HepG2 (cell line): Measurements from ENCODE around the gene PTPRM. TPM values are rescaled to one million over a fixed set of nuclear protein-coding genes. Genes with fewer than 3 reads are reported as not detected.

ENCODE experiments used
- ATAC-seq: fragments of 200-7000 bp; cut with Tn5 transposase; 3 replicates; pipeline ENCODE4 v1.9.1; 2020; ENCODE audit warnings: mild to moderate bottlenecking, moderate library complexity
- BruUV-seq: library from RNA; stranded (reverse); fragments of 400-500 nt; replicated peaks from 2 replicates; lab custom pipeline; 2021; lab: Mats Ljungman, UMichigan
- CTCF ChIA-PET: fragments of 300-600 bp; formaldehyde crosslinking; extraction: SDS; loops from one replicate; lab custom pipeline; 2021; ENCODE audit warnings: low total read pairs, inconsistent platforms, low intra/inter-chr PET ratio; lab: Yijun Ruan, JAX
- POLR2A ChIA-PET: fragments of 350-600 bp; sonication (Branson Sonifier 250); formaldehyde crosslinking; loops from one replicate; lab custom pipeline; 2020; ENCODE audit warnings: antibody characterized with exemption, inconsistent platforms; lab: Yijun Ruan, JAX
- DNase-seq: peaks from one replicate; pipeline ENCODE4 v3.0.0-alpha.2; 2015; ENCODE audit warnings: low spot score
- FAIRE-seq: peaks from 3 replicates; lab custom pipeline; 2011; peaks lifted over from hg19 to GRCh38; lab: Jason Lieb, UNC
- H2AFZ ChIP-seq: one replicate; pipeline ENCODE4 v1.6.1; 2011; ENCODE audit warnings: low read length, inconsistent platforms
- H3K27ac ChIP-seq: fragments of 300-600 bp; 3 replicates; pipeline ENCODE4 v1.8.0; 2011; ENCODE audit warnings: mixed run types, mild to moderate bottlenecking, mixed read lengths, low read length, inconsistent platforms; ENCODE audit not compliant: insufficient read depth; ENCODE audit errors: extremely low read length
- H3K27me3 ChIP-seq, 2 experiments: fragments of 200-600 bp in 1 of 2; 2 replicates in 1 of 2; 3 replicates in 1 of 2; pipeline versions ENCODE4 v1.6.0 to v1.8.0; 2011; ENCODE audit warnings: low read length in 2 of 2, mild to moderate bottlenecking in 2 of 2, moderate library complexity in 2 of 2, inconsistent platforms in 1 of 2; ENCODE audit not compliant: insufficient read depth in 2 of 2, control insufficient read depth in 1 of 2
- H3K36me3 ChIP-seq, 2 experiments: fragments of 200-600 bp in 1 of 2; replicated peaks in 1 of 2; 2 replicates in 1 of 2; 3 replicates in 1 of 2; pipeline versions ENCODE4 v1.5.1 to v1.8.0; 2011; ENCODE audit warnings: low read length in 2 of 2, inconsistent platforms in 1 of 2; ENCODE audit not compliant: insufficient read depth in 2 of 2, control insufficient read depth in 1 of 2
- H3K4me1 ChIP-seq: 2 replicates; pipeline ENCODE4 v1.5.1; 2012; ENCODE audit warnings: low read length, inconsistent platforms; ENCODE audit not compliant: insufficient read depth
- H3K4me2 ChIP-seq: 2 replicates; pipeline ENCODE4 v1.6.0; 2011; ENCODE audit warnings: low read depth, low read length, inconsistent platforms
- H3K4me3 ChIP-seq, 3 experiments: fragments of 200-600 bp in 1 of 3; sonication (generic), shearing (Covaris generic) in 1 of 3; replicated peaks in 1 of 3; 2 replicates each; pipeline ENCODE4 v1.5.1; 2011 to 2016; ENCODE audit warnings: low read length in 3 of 3, inconsistent platforms in 2 of 3, low read depth in 2 of 3, mild to moderate bottlenecking in 2 of 3, control low read depth in 1 of 3, mixed read lengths in 1 of 3; ENCODE audit not compliant: insufficient read depth in 1 of 3
- H3K79me2 ChIP-seq: one replicate; pipeline ENCODE4 v1.6.1; 2011; ENCODE audit warnings: low read length, inconsistent platforms; ENCODE audit not compliant: insufficient read depth
- H3K9ac ChIP-seq: 2 replicates; pipeline ENCODE4 v1.6.0; 2011; ENCODE audit warnings: mild to moderate bottlenecking, low read depth, low read length, inconsistent platforms; ENCODE audit not compliant: insufficient read depth
- H3K9me3 ChIP-seq: 2 replicates; pipeline ENCODE4 v1.5.1; 2012; ENCODE audit warnings: mild to moderate bottlenecking, low read length
- H4K20me1 ChIP-seq: 2 replicates; pipeline ENCODE4 v1.6.0; 2011; ENCODE audit warnings: inconsistent platforms, mild to moderate bottlenecking, low read length, moderate library complexity; ENCODE audit not compliant: insufficient read depth
- ATF1 ChIP-seq: IDR thresholded peaks from 2 replicates; pipeline ENCODE4 v1.6.1; 2016; ENCODE audit warnings: mild to moderate bottlenecking, control low read depth
- EHMT2 ChIP-seq: fragments of 200-600 bp; sonication (generic); IDR thresholded peaks from 2 replicates; pipeline ENCODE4 v1.7.0; 2017; ENCODE audit warnings: antibody characterized with exemption, low read depth, low read length, borderline replicate concordance
- ERF ChIP-seq: IDR thresholded peaks from 2 replicates; pipeline ENCODE4 v1.6.1; 2018; ENCODE audit warnings: missing biosample characterization, missing genetic modification reagents
- FOXA3 ChIP-seq: IDR thresholded peaks from 2 replicates; pipeline ENCODE4 v1.6.1; 2016; ENCODE audit warnings: missing genetic modification reagents, missing compliant biosample characterization
- FOXJ3 ChIP-seq: sonication (generic); formaldehyde crosslinking; IDR thresholded peaks from 2 replicates; pipeline ENCODE4 v1.4.0; 2020; ENCODE audit warnings: missing genetic modification reagents, mild to moderate bottlenecking, borderline replicate concordance
- GFI1 ChIP-seq: sonication (generic); formaldehyde crosslinking; IDR thresholded peaks from 2 replicates; pipeline ENCODE4 v1.5.0; 2020; ENCODE audit warnings: missing genetic modification reagents, mild to moderate bottlenecking, borderline replicate concordance
- SALL1 ChIP-seq: sonication (generic); formaldehyde crosslinking; IDR thresholded peaks from 2 replicates; pipeline ENCODE4 v1.8.0; 2022; ENCODE audit warnings: mild to moderate bottlenecking, missing genetic modification reagents
- SMAD1 ChIP-seq: sonication (generic); formaldehyde crosslinking; IDR thresholded peaks from 2 replicates; pipeline ENCODE4 v1.4.0; 2020; ENCODE audit warnings: missing genetic modification reagents, low read depth, mild to moderate bottlenecking, borderline replicate concordance
- SMAD3 ChIP-seq: sonication (generic); formaldehyde crosslinking; IDR thresholded peaks from 2 replicates; pipeline ENCODE4 v1.4.0; 2020; ENCODE audit warnings: missing genetic modification reagents
- SMYD3 ChIP-seq: sonication (generic); formaldehyde crosslinking; IDR thresholded peaks from 2 replicates; pipeline ENCODE4 v1.8.1; 2023; ENCODE audit warnings: mild to moderate bottlenecking, missing genetic modification reagents
- ZNF224 ChIP-seq: sonication (generic); formaldehyde crosslinking; IDR thresholded peaks from 2 replicates; pipeline ENCODE4 v1.5.0; 2020; ENCODE audit warnings: mild to moderate bottlenecking, missing genetic modification reagents
- ZNF274 ChIP-seq: sonication (generic); formaldehyde crosslinking; IDR thresholded peaks from 2 replicates; pipeline ENCODE4 v1.5.1; 2020; ENCODE audit warnings: mild to moderate bottlenecking, missing genetic modification reagents
- ZNF430 ChIP-seq: sonication (generic); formaldehyde crosslinking; IDR thresholded peaks from 2 replicates; pipeline ENCODE4 v1.9.0; 2021; ENCODE audit warnings: mild to moderate bottlenecking, missing genetic modification reagents
- WGBS: methylation state at CpG from one replicate; pipeline ENCODE4 v1.1.6; 2017; ENCODE audit warnings: low lambda C conversion rate; 5-methylcytosine and 5-hydroxymethylcytosine counted together
- in situ Hi-C: cut with HindIII; loops from 2 replicates; pipeline ENCODE4 v1.10.0; 2017; ENCODE audit warnings: low pct_unique_long_range_greater_than_20kb; ENCODE audit not compliant: extremely low pct_ligation_motif_present
- intact Hi-C: fragments of 100-400 bp; cut with micrococcal nuclease; formaldehyde crosslinking; loops from one replicate; pipeline ENCODE4 v1.10.0; 2022; ENCODE audit not compliant: unreplicated experiment
- polyA plus RNA-seq, 8 experiments: library from polyadenylated mRNA; depleted of rRNA in 3 of 8; stranded (reverse) in 7 of 8; unstranded in 1 of 8; fragments of >200 nt; fragmentation: Illumina TruSeq in 4 of 8; extraction: Trizol in 4 of 8; gene quantifications; 2 replicates each; pipeline versions ENCODE4 v1.2.1 to v1.2.3, GENCODE V29; 2011 to 2016; ENCODE audit warnings: low read depth in 4 of 8, missing spikeins in 1 of 8, mixed read lengths in 1 of 8; ENCODE audit not compliant: insufficient read depth in 1 of 8
- total RNA-seq, 5 experiments: library from RNA; depleted of rRNA; stranded (reverse); fragments of >200 nt; fragmentation: Illumina TruSeq; extraction: Trizol; gene quantifications; 2 replicates each; pipeline ENCODE4 v1.2.3, GENCODE V29; 2016; ENCODE audit warnings: low read depth in 1 of 5
- TF ChIP-seq, protein P1 (sequence below): sonication (generic); formaldehyde crosslinking; IDR thresholded peaks from 2 replicates; pipeline ENCODE4 v1.5.0; 2020; ENCODE audit warnings: missing genetic modification reagents
- TF ChIP-seq, protein P2 (sequence below): sonication (generic); formaldehyde crosslinking; IDR thresholded peaks from 2 replicates; pipeline ENCODE4 v1.4.0; 2020; ENCODE audit warnings: missing genetic modification reagents
- TF ChIP-seq, protein P3 (sequence below): sonication (generic); formaldehyde crosslinking; IDR thresholded peaks from 2 replicates; pipeline ENCODE4 v1.4.0; 2020; ENCODE audit warnings: missing genetic modification reagents
- TF ChIP-seq, protein P4 (sequence below): IDR thresholded peaks from 2 replicates; pipeline ENCODE4 v1.6.1; 2016
- TF ChIP-seq, protein P5 (sequence below): sonication (generic); formaldehyde crosslinking; IDR thresholded peaks from 2 replicates; pipeline ENCODE4 v1.4.0; 2020; ENCODE audit warnings: missing genetic modification reagents

Gene PTPRM
- total and polyA plus RNA-seq, 2 of the 13 experiments (the other 11 are each of a cell fraction or from before 2014, with no cell fraction given) = 12.6 to 108 TPM

DNA sequence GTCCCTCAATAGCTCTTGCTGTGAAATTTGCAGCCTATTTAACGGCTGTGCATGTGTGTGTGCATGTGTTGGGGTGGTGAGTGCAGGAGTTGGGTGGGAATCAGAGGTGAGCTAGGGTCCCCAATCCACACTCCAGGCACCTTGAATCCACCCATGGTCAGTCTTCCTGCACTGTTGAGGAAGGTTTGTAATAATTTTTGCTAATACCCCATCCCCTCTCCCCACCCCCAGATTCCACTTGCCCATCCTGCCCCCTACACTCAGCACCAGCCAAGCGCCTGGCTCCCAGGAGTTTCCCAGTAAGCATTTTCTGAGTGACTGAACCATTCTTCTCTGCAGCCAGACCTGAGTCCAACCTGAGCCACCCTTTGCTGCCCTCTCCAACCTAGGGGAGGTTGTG lies 833.7 kb downstream of the PTPRM start (continued):
- TF ChIP-seq, protein P1, sequence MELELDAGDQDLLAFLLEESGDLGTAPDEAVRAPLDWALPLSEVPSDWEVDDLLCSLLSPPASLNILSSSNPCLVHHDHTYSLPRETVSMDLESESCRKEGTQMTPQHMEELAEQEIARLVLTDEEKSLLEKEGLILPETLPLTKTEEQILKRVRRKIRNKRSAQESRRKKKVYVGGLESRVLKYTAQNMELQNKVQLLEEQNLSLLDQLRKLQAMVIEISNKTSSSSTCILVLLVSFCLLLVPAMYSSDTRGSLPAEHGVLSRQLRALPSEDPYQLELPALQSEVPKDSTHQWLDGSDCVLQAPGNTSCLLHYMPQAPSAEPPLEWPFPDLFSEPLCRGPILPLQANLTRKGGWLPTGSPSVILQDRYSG = no peak
- TF ChIP-seq ERF (CRISPR knock-in tag) = no peak
- TF ChIP-seq ZNF430 (CRISPR knock-in tag) = no peak
- no peak for TF ChIP-seq SMYD3
- no peak for TF ChIP-seq EHMT2
- no peak for TF ChIP-seq FOXA3 (CRISPR knock-in tag)
- TF ChIP-seq SMAD1 (CRISPR knock-in tag) = no peak
- no peak for TF ChIP-seq FOXJ3 (CRISPR knock-in tag)
- no peak for TF ChIP-seq SMAD3 (CRISPR knock-in tag)
- TF ChIP-seq SALL1 (CRISPR knock-in tag) = no peak

DNA sequence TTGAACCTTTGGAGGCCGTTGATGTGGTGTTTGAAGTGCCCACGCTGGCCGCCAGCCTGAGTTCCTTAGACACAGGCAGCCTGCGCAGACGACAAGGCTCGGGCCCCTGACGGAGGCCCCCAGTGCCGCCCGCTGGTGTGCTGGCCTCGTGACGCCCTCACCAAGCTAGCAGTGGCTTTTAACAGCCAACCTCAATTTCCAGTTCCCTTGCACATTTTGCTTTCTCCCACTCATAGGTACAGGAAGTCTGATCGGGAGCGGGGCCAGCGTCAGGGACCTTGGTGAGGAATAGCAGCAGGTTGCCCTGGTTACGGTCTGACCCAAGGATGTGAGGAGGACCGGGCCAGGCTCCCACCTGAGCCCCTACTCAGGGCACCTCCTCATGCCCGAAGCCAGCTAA lies 834.5 kb downstream of the PTPRM start:
- Histone ChIP-seq H2AFZ (no peak overlapping the region), H3K27me3 (no peaks in the 10 kb centered on the region), H3K4me2 (no peak overlapping the region), H4K20me1 (no peaks in the 10 kb centered on the region), H3K36me3 (peaks cover 0 to 3% of the 10 kb centered on the region in 2 experiments; a peak in 1 of 5 replicates), H3K4me3 (no peak overlapping the region), H3K79me2 (no peaks in the 10 kb centered on the region), H3K4me1 (no peaks in the 10 kb centered on the region), H3K9ac (no peak overlapping the region), H3K9me3 (no peaks in the 10 kb centered on the region), H3K27ac (no peak overlapping the region)
- FAIRE-seq (no peak), DNase-seq (no peak), ATAC-seq (no peak)
- in situ Hi-C loops = no loop called here
- POLR2A ChIA-PET = no interaction called here
- intact Hi-C loops = no loop called here
- 95% methylated on average over 15 of the region's 17 CpGs for WGBS
- no TSS peak for BruUV-seq
- CTCF ChIA-PET = no interaction called here
- no peak for TF ChIP-seq ATF1 (CRISPR knock-in tag)
- TF ChIP-seq ZNF224 (CRISPR knock-in tag) = no peak
- no peak for TF ChIP-seq GFI1 (CRISPR knock-in tag)
- TF ChIP-seq ZNF274 (CRISPR knock-in tag) = no peak
- TF ChIP-seq, protein P2, sequence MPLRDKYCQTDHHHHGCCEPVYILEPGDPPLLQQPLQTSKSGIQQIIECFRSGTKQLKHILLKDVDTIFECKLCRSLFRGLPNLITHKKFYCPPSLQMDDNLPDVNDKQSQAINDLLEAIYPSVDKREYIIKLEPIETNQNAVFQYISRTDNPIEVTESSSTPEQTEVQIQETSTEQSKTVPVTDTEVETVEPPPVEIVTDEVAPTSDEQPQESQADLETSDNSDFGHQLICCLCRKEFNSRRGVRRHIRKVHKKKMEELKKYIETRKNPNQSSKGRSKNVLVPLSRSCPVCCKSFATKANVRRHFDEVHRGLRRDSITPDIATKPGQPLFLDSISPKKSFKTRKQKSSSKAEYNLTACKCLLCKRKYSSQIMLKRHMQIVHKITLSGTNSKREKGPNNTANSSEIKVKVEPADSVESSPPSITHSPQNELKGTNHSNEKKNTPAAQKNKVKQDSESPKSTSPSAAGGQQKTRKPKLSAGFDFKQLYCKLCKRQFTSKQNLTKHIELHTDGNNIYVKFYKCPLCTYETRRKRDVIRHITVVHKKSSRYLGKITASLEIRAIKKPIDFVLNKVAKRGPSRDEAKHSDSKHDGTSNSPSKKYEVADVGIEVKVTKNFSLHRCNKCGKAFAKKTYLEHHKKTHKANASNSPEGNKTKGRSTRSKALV = no peak
- TF ChIP-seq, protein P3, sequence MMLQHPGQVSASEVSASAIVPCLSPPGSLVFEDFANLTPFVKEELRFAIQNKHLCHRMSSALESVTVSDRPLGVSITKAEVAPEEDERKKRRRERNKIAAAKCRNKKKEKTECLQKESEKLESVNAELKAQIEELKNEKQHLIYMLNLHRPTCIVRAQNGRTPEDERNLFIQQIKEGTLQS (CRISPR knock-in tag) = no peak
- TF ChIP-seq, protein P4, sequence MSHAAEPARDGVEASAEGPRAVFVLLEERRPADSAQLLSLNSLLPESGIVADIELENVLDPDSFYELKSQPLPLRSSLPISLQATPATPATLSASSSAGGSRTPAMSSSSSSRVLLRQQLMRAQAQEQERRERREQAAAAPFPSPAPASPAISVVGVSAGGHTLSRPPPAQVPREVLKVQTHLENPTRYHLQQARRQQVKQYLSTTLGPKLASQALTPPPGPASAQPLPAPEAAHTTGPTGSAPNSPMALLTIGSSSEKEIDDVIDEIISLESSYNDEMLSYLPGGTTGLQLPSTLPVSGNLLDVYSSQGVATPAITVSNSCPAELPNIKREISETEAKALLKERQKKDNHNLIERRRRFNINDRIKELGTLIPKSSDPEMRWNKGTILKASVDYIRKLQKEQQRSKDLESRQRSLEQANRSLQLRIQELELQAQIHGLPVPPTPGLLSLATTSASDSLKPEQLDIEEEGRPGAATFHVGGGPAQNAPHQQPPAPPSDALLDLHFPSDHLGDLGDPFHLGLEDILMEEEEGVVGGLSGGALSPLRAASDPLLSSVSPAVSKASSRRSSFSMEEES (CRISPR knock-in tag) = no peak
- TF ChIP-seq, protein P5, sequence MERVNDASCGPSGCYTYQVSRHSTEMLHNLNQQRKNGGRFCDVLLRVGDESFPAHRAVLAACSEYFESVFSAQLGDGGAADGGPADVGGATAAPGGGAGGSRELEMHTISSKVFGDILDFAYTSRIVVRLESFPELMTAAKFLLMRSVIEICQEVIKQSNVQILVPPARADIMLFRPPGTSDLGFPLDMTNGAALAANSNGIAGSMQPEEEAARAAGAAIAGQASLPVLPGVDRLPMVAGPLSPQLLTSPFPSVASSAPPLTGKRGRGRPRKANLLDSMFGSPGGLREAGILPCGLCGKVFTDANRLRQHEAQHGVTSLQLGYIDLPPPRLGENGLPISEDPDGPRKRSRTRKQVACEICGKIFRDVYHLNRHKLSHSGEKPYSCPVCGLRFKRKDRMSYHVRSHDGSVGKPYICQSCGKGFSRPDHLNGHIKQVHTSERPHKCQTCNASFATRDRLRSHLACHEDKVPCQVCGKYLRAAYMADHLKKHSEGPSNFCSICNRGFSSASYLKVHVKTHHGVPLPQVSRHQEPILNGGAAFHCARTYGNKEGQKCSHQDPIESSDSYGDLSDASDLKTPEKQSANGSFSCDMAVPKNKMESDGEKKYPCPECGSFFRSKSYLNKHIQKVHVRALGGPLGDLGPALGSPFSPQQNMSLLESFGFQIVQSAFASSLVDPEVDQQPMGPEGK (CRISPR knock-in tag) = no peak
